GM18519 (cell line): ENCODE measurements around the gene ASTN2.

Experiments used
- ATAC-seq: cut with Tn5 transposase; IDR thresholded peaks from one replicate; pipeline ENCODE4 v1.9.1; 2021; ENCODE audit warnings: mild to moderate bottlenecking, moderate library complexity; ENCODE audit not compliant: unreplicated experiment, low FRiP score

ASTN2 gene

DNA sequence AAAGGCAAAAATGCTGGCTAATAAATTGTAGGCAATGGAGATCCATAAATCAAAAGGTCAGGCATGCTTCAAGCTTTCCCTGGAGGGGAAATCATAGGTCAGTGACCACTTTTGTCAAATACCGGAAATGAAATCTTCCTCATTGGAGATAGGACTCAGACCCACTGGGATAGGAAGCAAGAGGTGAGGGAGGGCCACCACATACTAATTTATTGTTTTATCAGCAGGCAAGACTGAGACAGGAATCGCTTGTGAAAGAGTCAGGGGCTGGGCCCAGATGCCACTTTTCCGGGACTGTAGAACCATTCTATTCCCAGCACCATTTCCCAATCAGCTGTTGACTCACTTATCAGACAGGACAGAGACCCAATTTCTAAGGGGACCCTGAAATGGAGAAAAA, 984.0 kb downstream of the ASTN2 start:
- no peak for ATAC-seq

DNA sequence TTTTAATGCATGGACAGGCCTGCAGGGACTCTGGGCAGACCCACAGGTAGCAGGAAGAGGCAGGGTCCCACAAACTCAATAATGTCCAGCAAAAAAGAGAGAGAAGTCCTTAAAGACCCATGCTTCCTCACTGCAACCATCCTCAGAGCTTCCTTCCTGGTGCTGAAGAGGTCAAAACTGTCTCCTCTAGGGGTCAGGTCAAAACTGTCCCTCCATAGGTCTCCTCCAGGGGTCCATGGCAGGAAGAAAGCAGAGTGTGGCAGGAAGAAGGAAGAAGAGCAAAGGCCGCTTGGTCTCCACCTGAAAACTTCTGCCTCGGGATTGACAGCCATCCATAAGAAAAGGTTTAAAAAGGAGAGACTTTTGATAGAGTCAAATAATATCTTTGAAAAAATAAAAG, 989.6 kb downstream of the ASTN2 start:
- ATAC-seq, result no peak

DNA sequence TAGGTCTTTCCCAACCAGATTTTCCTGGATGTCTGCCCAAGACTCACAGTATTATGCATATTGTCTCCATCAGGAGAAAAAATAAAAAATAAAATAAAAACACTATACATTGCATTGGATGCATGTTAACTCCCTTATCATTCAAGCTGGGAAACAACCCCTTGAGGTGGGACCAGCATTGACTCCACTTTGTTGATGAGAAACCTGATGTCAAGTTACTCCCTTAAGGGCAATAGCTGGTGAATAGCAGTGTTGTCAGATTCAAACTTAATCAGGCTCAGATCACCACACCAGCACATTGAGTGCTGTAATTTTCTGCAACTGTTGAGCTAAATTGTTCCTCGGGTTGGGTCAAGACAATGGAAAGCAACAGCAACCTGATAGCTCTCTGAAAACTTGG, 991.7 kb downstream of the ASTN2 start:
- no peak for ATAC-seq

DNA sequence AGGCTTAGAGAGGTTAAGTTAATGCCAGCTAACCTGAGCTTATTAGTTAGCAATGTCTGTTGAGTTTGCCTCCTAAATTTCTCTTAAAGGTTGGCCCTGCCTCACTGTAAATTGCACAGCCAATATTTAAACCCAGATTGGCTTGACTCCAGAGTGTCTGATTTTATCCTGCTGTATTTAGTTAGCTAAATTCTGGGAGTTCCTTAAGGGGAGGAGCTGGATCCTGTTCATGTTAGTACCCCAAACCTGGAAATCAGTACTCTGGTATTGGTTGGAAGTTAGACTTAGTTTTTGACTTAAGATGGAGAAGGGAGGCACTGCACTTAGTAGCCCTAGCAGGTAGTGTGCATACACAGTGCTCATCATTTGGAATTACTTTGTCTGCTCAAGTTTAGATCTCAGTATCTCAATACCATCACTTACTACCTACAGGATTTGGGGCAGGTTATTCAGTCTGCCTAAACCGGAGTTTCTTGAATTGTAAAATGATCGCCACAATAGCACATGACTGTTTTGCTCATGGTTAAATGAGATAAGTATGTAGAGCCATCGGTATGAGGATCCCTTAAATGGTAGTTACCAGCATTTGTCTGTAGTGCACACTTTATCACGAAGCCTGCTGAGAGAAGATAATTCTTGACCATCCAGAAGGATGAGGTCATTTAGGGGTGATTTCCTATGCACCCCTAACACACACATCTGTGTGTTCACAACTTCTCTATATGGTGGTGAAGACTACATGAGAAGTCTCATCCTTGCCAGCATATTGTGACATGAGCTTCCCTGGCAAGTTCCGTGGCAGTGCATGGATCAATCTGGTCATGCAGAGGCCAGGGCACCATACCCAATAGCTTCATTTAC, 992.5 kb downstream of the ASTN2 start:
- no peak for ATAC-seq

DNA sequence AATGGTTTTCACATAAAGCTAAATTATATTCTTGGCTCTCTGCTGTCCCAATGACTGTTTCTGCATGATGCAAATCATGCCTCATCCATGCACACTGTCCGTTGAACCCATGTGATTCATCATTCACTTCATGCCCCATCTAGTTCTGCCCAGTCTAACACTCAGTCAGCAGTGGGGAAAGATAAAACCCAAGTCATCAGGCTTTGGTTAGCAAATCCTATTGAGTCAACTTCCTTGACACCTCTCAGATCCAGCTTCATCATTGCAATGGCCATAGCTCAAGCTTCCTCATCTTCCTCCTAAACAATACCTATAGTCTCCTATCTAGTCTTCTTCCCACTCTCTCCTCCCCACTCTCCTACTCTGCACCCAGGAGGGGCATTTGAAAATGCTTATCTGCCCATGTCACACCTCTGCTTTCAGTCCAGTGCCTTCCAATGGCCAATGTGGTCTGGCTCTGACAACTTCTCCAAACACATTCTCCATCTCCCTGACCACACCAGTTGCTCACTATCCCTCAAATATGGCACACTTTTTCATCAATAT, 993.8 kb downstream of the ASTN2 start:
- ATAC-seq, result no peak

DNA sequence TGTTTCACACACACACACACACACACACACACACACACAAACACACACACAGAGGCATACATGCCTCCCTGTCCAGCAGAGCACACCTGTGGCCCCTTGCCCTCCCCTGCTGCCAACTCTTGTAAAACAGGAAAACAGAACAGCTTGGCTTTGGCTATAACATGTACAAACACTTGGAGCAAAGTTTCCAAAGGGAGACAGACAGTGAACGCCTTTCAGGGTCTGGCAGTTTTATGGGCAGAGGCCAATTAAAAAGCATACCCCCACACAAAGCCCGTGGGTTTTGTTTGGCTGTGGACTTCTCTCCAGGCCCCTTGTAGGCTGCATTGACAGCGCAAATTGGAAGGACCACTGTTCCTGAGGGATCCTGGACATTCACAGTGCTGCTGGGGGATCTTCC, 995.7 kb downstream of the ASTN2 start:
- no peak for ATAC-seq

DNA sequence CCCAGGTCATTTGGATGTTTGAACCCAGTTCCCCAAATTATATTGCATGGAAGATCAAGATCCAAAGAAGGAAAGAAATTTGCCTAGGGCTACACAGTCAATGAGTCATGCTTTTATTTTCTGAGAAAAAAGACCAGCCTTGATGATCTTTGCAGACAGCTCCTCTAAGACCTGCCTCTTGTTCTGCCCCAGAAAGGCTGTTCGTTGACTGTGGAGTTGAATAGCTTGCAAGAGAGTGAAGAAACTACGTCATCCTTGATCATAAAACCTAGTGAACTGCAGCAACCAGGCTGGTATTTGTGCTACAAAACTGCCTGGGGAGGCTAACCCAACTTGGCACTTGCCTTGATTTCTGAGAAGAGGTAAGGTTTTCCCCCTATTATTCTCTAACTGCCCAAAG, 997.4 kb downstream of the ASTN2 start:
- no peak for ATAC-seq

DNA sequence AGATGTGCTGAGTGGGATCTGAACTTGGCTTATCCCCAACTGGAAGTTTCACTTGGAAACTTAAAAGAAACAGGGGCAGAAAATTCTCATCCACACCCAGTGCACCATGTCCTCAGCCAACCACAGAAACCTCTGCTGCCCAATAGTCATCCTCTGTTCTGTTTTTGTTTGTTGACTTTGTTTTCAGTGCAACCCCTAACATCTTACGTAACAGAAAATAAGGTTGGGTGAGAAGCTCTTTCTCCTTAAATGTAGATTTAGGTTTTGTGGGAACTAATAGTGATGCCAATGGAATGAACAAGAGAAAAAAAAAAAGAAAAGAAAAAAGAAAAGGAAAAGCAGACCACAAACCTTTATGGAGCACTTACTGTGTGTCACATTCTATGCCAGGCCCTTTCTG, 998.4 kb downstream of the ASTN2 start:
- no peak for ATAC-seq

DNA sequence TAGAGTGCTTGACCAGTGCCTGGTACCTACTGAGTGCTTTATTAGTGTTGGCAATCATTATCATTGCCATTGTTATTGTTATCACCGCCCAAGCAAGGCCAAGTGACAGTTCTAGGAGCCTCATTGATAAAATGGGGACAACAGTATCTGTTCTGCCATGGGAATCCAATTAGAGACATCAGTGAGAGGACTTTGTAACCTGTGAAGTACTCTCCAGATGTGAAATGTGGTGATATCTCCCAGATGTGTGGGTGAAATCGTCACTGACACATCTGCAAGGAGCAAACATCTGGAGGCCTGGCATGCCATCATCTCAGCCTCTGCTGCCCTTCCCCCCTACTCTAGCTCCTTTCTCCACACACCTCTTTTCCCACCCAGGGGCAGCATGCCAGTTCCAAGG, 1000.5 kb downstream of the ASTN2 start:
- ATAC-seq, result no peak

DNA sequence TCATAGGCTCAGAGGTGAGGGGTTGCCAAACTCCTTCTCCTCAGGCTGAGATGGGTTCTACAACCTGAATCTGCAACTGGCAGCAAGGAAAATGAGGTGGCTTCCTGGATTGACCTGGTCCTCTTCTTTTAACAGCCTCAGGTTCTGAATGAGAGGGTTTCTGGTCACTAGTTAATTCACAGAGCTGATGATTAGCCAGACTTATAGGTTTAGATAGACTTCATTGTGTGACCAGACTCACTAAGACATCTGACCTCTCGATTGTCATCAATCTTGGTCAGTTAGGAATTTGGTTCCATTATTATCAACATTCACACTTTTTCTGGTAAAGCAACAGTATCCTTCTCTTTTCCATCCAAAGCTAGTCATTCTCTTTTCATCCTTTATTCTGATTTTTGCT, 1003.4 kb downstream of the ASTN2 start:
- ATAC-seq, result no peak

DNA sequence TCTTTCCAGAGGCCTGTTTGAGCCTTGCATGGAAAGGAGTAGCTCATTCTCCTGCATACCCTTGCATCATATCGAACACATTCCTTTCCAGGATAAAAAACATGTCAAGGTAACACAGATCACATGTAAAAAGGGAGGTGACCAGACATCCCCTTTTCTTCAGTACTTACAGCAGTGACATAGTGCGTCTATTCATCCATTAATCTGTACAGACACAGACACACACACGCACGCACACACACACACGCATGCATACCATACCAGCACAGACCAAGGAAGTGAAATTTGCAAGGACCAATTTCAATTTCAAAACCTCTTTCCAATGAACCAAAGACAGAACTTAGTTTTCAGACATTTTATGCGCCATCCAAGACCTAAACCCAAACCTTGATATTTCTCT, 1005.2 kb downstream of the ASTN2 start:
- no peak for ATAC-seq

DNA sequence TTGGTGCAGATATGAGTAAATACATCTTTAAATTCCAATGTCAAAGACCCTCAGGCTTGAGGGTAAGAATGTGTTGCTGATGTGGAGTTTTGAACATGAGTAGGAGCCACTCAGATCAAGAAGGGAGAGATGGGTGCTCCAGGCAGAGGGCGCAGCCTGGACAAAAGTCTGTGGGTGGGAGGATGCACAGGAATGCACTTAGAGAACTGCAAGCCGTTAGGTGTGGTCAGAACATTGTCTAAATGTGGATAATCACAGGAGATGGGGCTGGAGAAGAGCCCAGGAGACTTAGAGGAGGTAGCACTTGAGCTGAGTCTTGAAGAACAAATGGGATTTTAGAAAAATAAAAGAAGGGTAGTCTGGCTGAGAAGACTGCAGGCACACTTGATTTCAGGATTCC, 1005.7 kb downstream of the ASTN2 start:
- no peak for ATAC-seq

DNA sequence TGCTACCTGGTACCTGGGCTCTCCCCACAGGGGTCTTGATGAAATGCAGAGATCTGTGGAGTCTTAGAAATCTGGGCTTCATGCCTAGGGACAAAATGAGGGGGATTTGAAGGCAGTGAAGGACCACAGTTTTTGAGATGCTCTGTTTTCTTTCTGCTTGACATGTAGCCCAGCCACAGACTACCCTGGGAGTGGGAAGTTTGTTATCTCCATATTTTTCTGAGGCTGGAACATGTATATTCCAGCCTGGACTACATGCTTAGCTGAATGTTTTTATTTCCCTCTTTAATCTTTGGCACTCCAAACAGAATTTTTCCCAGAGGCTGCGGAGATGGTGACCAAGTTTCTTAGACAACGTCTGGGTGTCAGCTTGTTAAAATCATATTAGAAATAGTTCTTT, 1008.4 kb downstream of the ASTN2 start:
- ATAC-seq, result no peak

DNA sequence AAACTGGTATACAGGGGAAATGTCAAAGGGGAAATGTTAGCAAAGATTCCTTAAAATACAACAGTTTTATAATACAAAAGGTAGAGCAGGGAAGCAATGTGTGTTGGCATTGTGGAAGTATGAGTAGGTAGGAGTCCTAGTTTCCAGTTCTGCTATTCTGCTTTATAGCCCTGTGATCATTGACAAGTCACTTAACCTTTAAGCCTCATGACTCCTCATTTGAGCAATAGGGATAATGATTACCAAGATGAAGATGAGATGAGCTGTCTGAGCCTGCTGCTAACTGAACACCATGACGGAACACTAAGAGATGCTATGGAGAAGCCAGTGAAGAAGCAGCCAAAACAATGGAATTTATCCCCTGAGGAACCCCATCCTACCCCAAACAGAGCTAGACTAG, 1009.5 kb downstream of the ASTN2 start:
- no peak for ATAC-seq

DNA sequence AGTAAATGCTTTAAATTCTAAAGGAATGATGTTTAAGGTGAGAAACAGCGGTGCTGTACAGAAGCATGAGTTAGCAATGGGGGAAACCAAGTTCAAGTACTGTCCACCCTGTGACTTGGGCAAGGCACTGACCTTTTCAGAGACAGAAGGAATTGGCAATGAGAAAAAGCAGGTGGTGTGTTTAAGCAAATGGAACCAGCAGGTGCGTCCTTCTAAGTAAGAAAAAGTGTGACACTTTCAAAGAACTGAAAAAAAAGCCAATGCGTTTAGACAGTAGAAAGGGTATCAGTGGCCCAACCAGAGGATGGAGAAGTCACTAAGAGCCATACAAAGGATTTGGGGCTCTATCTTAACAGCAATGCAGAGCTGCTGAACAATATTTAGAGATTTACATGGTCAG, 1010.6 kb downstream of the ASTN2 start:
- no peak for ATAC-seq

DNA sequence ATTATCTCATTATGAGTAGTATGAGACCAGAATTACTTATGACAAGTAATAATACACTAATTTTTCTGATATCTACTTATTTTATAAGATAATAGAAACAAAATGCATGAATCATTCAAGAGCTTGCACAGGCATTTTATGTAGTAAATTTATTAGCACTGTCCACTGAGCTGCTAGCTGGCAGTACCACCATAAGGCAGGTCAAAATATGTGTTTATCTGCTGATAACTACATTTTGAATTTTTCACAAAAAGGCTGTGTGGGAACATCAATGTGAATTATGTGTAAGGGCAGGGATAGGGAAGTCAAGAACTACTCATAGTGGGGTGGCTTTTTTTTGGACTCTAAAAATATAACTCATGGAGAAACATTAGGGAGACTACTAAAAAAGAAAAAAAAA, 1011.7 kb downstream of the ASTN2 start:
- no peak for ATAC-seq

DNA sequence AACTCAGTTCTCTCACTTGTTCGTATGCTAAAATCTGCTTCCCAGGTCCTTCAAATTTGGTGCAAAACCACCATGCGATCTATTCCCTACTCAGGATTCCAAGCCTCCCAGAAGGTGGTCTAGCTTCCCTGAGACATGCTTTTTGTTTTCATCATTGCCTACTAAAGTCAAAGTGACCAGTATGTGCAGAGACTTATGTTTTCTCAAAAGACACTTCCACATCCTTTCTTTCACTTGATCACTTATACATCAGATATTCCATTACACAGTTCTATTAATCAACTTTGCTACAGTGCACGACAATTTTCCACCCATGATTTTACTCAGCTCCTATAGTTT, 1019.2 kb downstream of the ASTN2 start:
- ATAC-seq, result no peak

DNA sequence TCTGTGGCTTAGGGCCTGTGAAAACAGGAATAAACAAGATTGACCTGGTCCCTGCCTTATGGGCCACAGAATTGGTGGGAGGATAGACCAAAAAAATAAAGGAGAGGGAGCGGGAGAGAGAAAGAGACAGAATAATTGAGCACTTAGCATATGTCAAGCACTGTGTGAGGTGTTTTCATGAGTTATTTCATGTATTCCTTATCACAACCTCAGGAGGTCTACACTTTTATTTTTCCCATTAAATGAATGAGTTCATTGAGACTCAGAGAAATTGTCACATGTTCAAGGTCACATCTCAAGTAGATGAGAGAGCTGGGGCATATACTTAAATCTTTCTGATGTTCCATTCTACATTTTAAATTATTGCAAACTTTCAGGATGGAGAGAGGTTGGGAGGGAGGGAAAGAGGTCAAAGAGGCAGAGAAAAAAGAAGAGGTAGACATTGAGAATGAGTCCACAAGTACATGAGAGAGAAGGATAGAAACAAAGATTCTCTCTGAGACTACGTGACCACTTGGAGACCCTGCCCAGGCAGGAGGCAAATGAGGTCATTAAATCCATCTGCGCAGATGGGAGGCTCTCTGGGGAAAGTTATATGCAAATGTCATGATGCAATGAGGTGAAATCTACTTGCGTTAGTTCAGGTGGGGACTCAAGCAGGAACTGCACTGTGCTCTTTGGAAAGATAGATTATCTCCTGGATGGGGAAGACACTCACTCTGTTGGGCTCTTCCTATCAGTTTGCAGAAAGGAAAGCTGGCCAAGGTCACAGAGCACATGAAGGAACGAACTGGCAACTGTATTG, 1019.8 kb downstream of the ASTN2 start:
- no peak for ATAC-seq

DNA sequence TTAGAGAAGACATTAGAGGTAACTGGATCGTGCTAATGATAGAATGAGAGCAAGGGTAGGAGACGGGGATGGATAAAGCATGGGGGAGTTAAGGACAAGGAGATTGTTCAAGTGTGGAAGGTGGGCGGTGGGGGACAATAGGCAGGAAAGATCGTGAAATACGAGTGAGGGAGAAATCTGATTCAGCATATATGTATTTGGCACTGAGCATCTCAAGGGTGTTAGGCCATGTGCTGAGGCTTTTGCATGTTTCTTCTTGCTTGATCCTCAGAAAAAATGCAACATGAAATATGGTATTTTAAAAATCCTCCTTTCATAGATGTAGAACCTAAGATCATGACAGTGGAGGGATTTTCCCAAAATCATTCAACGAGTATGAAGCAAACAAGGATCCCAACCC, 1020.8 kb downstream of the ASTN2 start:
- ATAC-seq, result no peak

DNA sequence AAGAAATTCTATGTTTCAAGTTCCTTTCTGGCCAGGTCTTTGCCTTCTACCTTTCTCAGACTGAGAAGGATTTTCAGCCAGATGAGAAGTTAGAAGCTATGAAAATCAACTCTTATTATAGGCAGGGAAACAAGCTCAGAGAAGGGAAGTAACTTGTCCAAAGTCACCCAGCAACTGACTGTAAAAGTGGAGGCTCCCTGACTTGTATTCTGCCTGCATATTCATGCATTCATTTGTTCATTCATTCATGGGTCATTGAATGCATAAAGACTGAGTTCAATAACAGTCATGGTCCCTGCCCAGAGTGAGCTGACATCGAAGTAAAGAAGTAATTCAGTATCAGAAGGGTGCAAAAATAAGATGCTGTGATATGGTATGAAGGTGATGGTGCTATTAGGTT, 1021.7 kb downstream of the ASTN2 start:
- no peak for ATAC-seq

DNA sequence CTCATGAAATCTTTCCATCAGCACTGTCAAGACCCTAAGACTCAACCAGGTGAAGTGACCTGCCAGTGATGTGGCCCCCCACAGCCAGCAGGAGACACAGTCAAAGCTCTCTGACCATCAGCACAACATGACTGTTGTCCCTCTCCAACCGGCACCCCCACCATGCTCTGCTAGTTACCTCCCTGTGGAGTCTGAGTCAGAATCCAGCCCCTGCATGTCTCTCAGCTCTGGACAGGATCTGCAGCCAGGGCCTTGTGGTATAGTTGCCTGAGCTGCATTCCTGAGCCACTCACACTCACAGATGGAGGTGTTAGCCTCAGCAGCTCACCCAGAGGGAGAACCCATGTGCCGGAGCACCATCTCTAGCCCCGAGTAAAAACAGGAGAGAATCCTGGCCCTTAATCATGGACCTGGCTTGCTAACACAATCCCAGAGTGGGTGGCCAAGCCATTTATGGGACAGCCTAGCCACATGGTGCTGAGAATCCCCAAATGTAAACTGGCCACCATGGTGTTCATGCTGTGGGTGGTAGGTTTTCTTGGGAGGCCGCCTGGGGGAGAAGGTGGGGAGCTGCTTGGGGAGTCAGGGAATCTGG, 1023.5 kb downstream of the ASTN2 start:
- ATAC-seq, result no peak
